Esophagus muscularis mucosa (tissue), 4 donors: ENCODE data around the gene RPS17.

Source experiments
- EP300 ChIP-seq: sonication (generic); formaldehyde crosslinking; IDR thresholded peaks from one replicate; pipeline ENCODE4 v1.6.1; 2017; ENCODE audit warnings: antibody characterized with exemption
- POLR2A ChIP-seq: fragments of 450-650 bp; IDR thresholded peaks from one replicate; pipeline ENCODE4 v1.6.1; 2017; ENCODE audit warnings: antibody characterized with exemption, moderate library complexity, mild to moderate bottlenecking, low read depth
- POLR2AphosphoS5 ChIP-seq, 2 donors: sonication (generic); formaldehyde crosslinking; IDR thresholded peaks; one replicate each; pipeline ENCODE4 v1.6.1; 2017; ENCODE audit warnings: antibody characterized with exemption in 2 of 2
- TF ChIP-seq, protein P1 (sequence below), 3 experiments: fragments of 200-600 bp in 2 of 3; fragments of 450-650 bp in 1 of 3; sonication (generic) in 2 of 3; IDR thresholded peaks; one replicate each; pipeline ENCODE4 v1.5.1; 2017 to 2019; ENCODE audit warnings: antibody characterized with exemption in 3 of 3, mild to moderate bottlenecking in 2 of 3, moderate library complexity in 1 of 3

DNA sequence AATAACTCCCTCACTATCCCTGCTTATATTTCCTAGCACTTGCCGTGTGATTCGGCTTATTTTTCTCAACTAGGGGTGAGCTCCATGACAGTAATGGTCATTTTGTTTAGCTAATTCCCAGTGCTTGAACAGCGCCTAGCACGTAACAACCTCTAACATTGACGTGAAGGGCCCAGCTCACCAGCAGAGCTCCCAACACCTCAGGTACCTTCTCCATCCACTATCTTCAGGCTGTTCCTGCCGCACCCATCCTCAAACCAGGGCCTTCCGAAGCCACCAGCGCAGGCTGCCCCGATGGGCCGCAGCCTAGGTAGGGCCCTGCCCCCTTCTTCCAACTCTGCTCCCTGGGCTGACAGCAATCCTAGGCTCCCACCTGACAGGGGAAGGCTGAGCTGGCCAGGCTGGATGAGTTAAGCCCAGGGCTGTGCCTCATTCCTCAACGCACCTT is 751 bp upstream of the RPS17 start:
- TF ChIP-seq, protein P1, sequence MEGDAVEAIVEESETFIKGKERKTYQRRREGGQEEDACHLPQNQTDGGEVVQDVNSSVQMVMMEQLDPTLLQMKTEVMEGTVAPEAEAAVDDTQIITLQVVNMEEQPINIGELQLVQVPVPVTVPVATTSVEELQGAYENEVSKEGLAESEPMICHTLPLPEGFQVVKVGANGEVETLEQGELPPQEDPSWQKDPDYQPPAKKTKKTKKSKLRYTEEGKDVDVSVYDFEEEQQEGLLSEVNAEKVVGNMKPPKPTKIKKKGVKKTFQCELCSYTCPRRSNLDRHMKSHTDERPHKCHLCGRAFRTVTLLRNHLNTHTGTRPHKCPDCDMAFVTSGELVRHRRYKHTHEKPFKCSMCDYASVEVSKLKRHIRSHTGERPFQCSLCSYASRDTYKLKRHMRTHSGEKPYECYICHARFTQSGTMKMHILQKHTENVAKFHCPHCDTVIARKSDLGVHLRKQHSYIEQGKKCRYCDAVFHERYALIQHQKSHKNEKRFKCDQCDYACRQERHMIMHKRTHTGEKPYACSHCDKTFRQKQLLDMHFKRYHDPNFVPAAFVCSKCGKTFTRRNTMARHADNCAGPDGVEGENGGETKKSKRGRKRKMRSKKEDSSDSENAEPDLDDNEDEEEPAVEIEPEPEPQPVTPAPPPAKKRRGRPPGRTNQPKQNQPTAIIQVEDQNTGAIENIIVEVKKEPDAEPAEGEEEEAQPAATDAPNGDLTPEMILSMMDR (IDR thresholded peaks at IDR 0.05) = no peak
- TF ChIP-seq POLR2A = no peak
- TF ChIP-seq EP300 = no peak
- TF ChIP-seq POLR2AphosphoS5 (IDR thresholded peaks at IDR 0.05) = no peak
